ENCODE results near the gene PSD2. TPM values are rescaled to one million over a fixed set of nuclear protein-coding genes. Genes with fewer than 3 reads are reported as not detected.

PSD2 gene
- total RNA-seq, 4 donors from 2014 or later, result under 0.01 to 0.17 (median 0.13) TPM; not detected in 1

DNA sequence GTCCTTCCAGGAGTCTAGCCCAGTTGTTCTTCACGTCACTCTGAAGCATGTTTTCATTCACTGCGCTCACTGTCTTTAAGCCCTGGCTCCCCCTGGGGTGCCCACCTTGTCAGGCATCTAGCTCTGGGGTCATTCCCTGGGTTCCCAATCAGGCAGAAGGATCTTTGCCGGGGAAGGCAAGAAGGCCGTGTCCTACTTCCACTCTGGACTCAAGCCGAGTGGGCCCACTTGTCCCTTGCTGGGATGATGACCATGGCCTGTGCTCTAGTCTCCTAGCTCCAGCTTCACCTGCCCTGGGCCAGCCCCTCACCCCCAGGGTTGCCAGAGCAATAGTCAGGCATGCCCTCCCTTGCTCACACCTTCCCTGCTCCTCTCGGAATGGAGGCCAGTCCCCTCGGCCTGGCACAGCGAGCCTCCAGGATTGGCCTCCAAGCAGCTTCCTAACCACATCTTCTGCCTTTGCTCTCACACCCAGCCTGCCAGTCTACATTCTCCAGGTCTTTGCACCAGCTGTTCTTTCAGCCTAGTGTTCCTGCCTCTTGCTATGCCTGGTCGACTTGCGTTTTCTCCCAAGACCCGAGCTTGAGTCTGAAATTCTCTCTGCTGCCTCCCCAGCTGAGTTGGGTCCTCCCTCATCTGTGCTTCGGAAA, 32.2 kb upstream of the PSD2 start:
- Histone ChIP-seq H3K36me3 (no peaks in the 10 kb centered on the region), H3K4me1 (peaks cover 8 to 31% (median 22%) of the 10 kb centered on the region in 4 donors), H3K27me3 (peaks cover 0 to 34% (median 14%) of the 10 kb centered on the region in 4 donors), H3K9me3 (no peaks in the 10 kb centered on the region), H3K27ac (replicated peaks in 1 of 4) (no peak overlapping the region), H3K4me3 (no peak overlapping the region)
- DNase-seq (ENCODE audit: extremely low spot score), result no peak
- no peak for TF ChIP-seq POLR2A (IDR thresholded peaks at IDR 0.05; ENCODE audit: low read depth)
- WGBS, result 80% methylated on average over 12 of the region's 12 CpGs
- intact Hi-C loops (cut with DNase I), result no loop called here

DNA sequence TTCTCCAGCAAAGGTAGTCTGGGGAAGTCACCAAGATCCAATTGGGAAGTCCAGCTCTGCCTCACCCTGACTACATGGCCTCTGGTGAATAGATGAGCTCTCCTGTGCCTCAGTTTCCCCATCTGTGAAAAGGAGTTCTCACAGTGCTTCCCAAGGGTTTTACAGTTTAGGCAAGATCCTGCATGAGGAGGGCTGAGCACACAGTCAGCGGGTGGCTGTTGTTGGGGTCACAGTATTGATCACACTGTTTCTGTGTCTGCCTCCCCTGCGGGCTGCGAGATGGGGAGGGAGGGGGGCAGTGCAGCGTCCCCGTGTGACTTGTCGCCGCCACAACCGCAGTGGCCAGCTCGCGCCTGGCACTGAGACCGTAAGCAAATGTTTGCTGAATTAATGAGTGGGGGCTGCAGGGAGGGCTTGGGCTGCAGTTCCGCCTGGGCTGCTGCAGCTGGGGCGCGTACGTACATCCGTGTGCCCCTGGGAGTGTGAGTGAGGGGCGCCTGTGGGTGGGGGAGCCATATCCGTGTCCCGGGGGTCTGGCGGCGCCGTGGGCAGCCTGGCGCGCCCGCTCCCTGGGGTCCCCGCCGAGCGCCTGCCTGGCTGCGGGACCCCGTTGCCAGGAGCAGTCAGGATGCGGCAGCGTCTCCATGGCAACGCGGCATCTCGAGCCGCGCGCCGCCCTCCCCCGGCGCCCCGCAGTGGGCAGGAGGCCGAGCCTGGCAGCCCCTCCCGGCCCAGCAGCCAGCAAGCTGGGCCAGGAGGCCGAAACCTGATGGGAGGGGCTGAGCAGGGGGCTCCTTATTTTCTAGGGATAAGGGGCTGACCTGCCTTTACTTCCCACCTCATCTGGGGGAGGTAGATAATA, 31.4 kb upstream of the PSD2 start:
- no peaks in the 10 kb centered on the region for H3K36me3 ChIP-seq
- H3K4me1 ChIP-seq, result peaks cover 13 to 31% (median 22%) of the 10 kb centered on the region in 4 donors
- intact Hi-C loops (cut with DNase I), result no loop called here
- no peak overlapping the region for H3K27ac ChIP-seq (replicated peaks in 1 of 4)
- H3K4me3 ChIP-seq, result peak overlapping the region in 1 of 4 donors; percentile 5
- peaks cover 0 to 30% (median 14%) of the 10 kb centered on the region in 4 donors for H3K27me3 ChIP-seq
- no peaks in the 10 kb centered on the region for H3K9me3 ChIP-seq
- TF ChIP-seq EP300 (IDR thresholded peaks at IDR 0.05) (no peak), POLR2AphosphoS5 (IDR thresholded peaks at IDR 0.05) (no peak), POLR2A (IDR thresholded peaks at IDR 0.05; ENCODE audit: low read depth) (no peak)
- TF ChIP-seq, protein P1, sequence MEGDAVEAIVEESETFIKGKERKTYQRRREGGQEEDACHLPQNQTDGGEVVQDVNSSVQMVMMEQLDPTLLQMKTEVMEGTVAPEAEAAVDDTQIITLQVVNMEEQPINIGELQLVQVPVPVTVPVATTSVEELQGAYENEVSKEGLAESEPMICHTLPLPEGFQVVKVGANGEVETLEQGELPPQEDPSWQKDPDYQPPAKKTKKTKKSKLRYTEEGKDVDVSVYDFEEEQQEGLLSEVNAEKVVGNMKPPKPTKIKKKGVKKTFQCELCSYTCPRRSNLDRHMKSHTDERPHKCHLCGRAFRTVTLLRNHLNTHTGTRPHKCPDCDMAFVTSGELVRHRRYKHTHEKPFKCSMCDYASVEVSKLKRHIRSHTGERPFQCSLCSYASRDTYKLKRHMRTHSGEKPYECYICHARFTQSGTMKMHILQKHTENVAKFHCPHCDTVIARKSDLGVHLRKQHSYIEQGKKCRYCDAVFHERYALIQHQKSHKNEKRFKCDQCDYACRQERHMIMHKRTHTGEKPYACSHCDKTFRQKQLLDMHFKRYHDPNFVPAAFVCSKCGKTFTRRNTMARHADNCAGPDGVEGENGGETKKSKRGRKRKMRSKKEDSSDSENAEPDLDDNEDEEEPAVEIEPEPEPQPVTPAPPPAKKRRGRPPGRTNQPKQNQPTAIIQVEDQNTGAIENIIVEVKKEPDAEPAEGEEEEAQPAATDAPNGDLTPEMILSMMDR (IDR thresholded peaks at IDR 0.05), result no peak
- DNase-seq (ENCODE audit: extremely low spot score), result no peak
- WGBS, result 9% methylated on average over 17 of the region's 45 CpGs

DNA sequence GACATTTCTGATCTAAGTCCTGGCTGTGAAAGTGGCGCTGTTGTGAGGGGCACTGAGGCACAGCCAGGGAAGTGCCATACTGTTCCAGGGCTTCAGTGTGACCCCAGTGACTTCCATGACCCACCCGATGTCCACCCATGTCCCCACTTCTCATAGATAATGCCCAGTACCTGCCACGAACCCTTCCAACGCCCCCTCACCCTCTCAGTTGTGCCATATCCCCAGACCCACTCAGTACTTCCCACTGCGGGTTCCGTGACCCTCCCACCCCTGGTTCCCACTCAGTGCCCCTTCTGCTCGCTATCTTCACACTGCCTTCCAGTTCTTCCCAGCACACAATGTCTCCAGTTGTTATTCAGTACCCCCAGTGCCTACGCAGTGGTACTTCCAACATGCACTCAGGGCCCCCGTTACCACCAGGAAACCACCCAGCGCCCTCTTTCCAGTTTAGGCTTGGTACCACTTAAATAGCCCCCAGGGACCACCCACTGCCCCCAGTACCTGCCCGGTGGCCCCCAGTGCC, 30.7 kb upstream of the PSD2 start:
- intact Hi-C loops (cut with DNase I), result loop anchor here (1.0 to 5.0 kb wide), 2 partner anchors 68 to 131 kb away; no protein-coding TSS in a partner anchor
- no peak overlapping the region for H3K27ac ChIP-seq (replicated peaks in 1 of 4)
- H3K27me3 ChIP-seq, result peaks cover 0 to 30% (median 14%) of the 10 kb centered on the region in 4 donors
- no peak for DNase-seq (ENCODE audit: extremely low spot score)
- H3K9me3 ChIP-seq, result no peaks in the 10 kb centered on the region
- TF ChIP-seq POLR2A (IDR thresholded peaks at IDR 0.05; ENCODE audit: low read depth) (no peak), EP300 (IDR thresholded peaks at IDR 0.05) (no peak), POLR2AphosphoS5 (IDR thresholded peaks at IDR 0.05) (no peak)
- TF ChIP-seq, protein P1 (IDR thresholded peaks at IDR 0.05), result no peak
- no peaks in the 10 kb centered on the region for H3K36me3 ChIP-seq
- H3K4me3 ChIP-seq, result peak overlapping the region in 2 of 4 donors; percentile 56 to 58
- 54% methylated on average over 11 of the region's 11 CpGs for WGBS
- peaks cover 13 to 31% (median 22%) of the 10 kb centered on the region in 4 donors for H3K4me1 ChIP-seq

DNA sequence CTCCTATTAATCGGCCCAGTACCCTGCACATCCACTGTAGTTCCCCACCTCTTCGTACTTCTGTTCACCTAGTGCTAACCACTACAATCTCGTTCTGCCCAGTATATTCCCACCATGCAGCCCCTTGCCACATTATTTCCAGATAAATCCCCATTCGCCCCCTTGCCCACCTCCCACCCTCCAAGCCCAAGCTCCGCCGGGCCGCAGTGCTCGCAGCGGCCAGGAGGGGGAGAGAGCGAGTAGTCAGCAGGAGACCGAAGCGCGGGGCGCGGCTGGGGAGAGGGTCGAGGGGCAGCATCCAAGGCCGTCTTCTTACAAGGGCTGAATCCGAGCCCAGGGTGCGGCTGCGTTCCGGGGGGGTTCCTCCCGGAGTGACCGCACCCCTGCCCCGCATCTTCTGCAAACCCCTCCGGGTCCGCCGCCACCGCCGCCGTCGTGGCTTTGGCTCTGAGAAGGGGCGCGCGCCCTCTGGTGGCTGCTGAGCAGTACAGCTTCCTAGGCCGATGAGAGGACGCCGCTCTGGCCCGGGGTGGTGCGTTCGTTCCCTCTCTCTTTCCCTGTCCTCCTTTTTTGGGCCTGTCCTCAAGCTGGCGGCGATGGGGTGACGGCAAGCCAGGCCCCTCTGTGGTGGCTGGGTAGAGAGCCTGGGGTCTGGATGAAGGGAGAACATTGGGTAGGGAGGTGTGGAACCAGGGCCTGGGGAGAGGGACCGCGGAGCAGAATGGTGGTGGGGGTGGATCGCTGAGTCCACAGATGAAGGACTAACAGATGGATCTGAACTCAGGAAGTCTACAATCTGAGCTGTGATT, 30.0 kb upstream of the PSD2 start:
- TF ChIP-seq POLR2AphosphoS5 (IDR thresholded peaks at IDR 0.05), result peak in 1 of 2 donors; percentile 40
- TF ChIP-seq, protein P1 (IDR thresholded peaks at IDR 0.05), result peak; percentile 85 to 98 (median 96)
- TF ChIP-seq POLR2A (IDR thresholded peaks at IDR 0.05; ENCODE audit: low read depth), result no peak
- TF ChIP-seq EP300 (IDR thresholded peaks at IDR 0.05), result no peak
- DNase-seq (ENCODE audit: extremely low spot score), result no peak
- Histone ChIP-seq H3K27me3 (peaks cover 0 to 30% (median 14%) of the 10 kb centered on the region in 4 donors), H3K4me3 (peak overlapping the region; percentile 54 to 79 (median 57)), H3K9me3 (no peaks in the 10 kb centered on the region), H3K27ac (replicated peaks in 1 of 4) (peak overlapping the region in 1 of 4 donors; percentile 48), H3K4me1 (peaks cover 13 to 31% (median 22%) of the 10 kb centered on the region in 4 donors), H3K36me3 (no peaks in the 10 kb centered on the region)
- intact Hi-C loops (cut with DNase I), result loop anchor here (1.0 to 5.0 kb wide), 2 partner anchors 68 to 131 kb away; no protein-coding TSS in a partner anchor
- 13% methylated on average over 34 of the region's 46 CpGs for WGBS

All from esophagus muscularis mucosa (tissue), 4 donors.